IPS-18a (cell line): ENCODE measurements around the gene ATG7.
"Not testable (repeated sequence)": the region's sequence is repeated elsewhere in the genome, so short reads cannot be mapped to it uniquely, and the experiment has no call there.

ENCODE experiments used
- H3K27ac ChIP-seq: one replicate; pipeline ENCODE4 v1.5.1; 2013; ENCODE audit warnings: low read length
- H3K27me3 ChIP-seq: one replicate; pipeline ENCODE4 v1.6.1; 2013; ENCODE audit warnings: mild to moderate bottlenecking, low read length; ENCODE audit not compliant: control insufficient read depth, insufficient read depth
- H3K36me3 ChIP-seq: one replicate; pipeline ENCODE4 v1.6.1; 2013; ENCODE audit warnings: low read depth, low read length; ENCODE audit not compliant: control insufficient read depth
- H3K4me1 ChIP-seq: one replicate; pipeline ENCODE4 v1.6.1; 2013; ENCODE audit warnings: low read depth, low read length; ENCODE audit not compliant: control insufficient read depth
- H3K4me3 ChIP-seq: one replicate; pipeline ENCODE4 v1.5.1; 2013; ENCODE audit warnings: low read length
- H3K9ac ChIP-seq: one replicate; pipeline ENCODE4 v1.6.1; 2013; ENCODE audit warnings: mild to moderate bottlenecking, low read length, moderate library complexity
- H3K9me3 ChIP-seq: one replicate; pipeline ENCODE4 v1.6.1; 2013; ENCODE audit warnings: low read depth, low read length; ENCODE audit not compliant: control insufficient read depth

ATG7 gene

DNA sequence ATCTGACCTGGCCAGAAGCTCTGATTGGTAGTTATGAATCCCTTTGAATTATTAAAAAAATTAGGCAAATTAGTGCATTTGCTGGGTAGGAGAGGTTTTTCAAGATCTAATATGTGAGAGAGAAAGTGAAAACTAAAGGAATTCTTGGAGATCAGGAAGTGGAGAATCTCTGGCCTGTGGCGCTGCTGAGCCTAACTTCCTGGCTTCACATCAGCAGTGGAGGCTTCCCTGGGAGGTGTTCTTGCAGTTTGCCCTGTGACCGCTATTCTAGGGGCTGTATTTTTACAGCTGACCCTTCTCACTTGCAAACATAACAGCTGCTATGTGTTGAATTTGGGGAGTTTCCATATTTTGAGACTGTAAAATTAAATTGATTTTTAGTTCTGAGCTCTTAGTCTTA, 166.4 kb downstream of the ATG7 start:
- Histone ChIP-seq H3K4me3 (no peak overlapping the region), H3K27me3 (no peaks in the 10 kb centered on the region), H3K4me1 (no peaks in the 10 kb centered on the region), H3K27ac (no peak overlapping the region), H3K9ac (no peak overlapping the region), H3K36me3 (no peaks in the 10 kb centered on the region), H3K9me3 (no peaks in the 10 kb centered on the region)

DNA sequence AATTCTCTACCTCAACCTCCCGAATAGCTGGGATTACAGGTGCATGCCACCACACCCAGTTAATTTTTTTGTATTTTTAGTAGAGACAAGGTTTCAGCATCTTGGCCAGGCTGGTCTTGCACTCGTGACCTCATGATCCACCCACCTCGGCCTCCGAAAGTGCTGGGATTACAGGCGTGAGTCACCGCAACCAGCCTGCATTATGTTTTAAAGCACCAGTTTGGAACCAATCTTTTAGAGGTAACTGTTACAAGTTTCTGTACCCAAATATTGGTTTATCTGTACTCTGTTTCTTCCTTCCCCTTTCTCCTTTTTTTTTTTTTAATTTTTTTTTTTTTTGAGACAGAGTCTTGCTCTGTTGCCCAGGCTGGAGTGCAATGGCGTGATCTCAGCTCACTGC, 169.1 kb downstream of the ATG7 start:
- not testable (repeated sequence) for H3K4me1 ChIP-seq, H3K9me3 ChIP-seq, H3K27me3 ChIP-seq, H3K36me3 ChIP-seq, H3K9ac ChIP-seq, H3K4me3 ChIP-seq, H3K27ac ChIP-seq

DNA sequence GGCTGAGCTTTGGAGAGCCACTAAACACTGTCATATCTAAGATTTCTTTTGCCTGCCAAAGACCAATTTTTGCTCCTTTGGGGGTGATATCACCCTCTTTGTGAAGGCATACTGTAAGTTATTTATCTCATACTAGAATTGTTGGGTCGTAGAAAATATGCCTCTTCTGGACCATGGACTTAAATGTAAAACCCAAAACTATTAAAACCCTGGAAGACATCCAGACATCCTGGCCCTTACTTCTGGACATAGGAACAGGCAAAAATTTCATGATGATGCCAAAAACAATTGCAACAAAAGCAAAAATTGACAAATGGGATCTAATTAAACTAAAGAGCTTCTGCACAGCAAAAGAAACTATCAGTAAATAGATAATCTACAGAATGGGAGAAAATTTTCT, 172.2 kb downstream of the ATG7 start:
- H3K36me3 ChIP-seq = no peaks in the 10 kb centered on the region
- H3K27ac ChIP-seq = no peak overlapping the region
- H3K4me1 ChIP-seq = no peaks in the 10 kb centered on the region
- H3K27me3 ChIP-seq = no peaks in the 10 kb centered on the region
- H3K9me3 ChIP-seq = no peaks in the 10 kb centered on the region
- no peak overlapping the region for H3K9ac ChIP-seq
- no peak overlapping the region for H3K4me3 ChIP-seq

DNA sequence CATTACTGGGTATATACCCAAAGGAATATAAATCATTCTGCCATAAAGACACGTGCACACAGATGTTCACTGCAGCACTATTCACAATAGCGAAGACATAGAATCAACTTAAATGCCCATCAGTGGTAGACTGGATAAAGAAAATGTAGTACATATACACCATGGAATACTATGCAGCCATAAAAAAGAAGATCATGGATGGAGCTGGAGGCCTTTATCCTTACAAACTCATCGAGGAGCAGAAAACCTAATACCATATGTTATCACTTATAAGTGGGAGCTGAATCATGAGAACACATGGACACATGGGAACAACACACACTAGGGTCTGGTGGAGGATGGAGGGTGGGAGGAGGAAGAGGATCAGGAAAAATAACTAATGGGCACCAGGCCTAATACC, 173.0 kb downstream of the ATG7 start:
- H3K4me3 ChIP-seq, H3K36me3 ChIP-seq, H3K9ac ChIP-seq, H3K4me1 ChIP-seq, H3K9me3 ChIP-seq, H3K27me3 ChIP-seq, H3K27ac ChIP-seq: not testable (repeated sequence)

DNA sequence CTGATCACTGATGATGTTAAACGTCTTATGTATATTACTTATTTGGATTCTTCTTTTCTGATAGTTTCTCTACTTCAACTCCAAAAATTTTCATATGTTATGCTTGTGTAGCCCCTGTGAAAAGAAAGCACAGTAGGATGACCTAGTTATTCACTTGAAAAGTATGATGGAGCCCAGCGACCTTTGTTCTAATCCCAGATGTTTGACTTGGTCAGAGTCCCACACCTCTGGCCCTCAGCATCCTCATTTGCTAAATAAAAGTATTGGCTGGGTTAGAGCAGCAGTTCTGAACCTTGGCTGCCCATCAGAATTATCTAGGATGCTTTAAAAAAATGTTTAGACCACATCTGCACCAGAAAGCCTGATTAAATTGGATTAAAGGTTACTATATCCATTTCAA, 173.7 kb downstream of the ATG7 start:
- no peaks in the 10 kb centered on the region for H3K36me3 ChIP-seq
- H3K9ac ChIP-seq = no peak overlapping the region
- no peak overlapping the region for H3K4me3 ChIP-seq
- H3K4me1 ChIP-seq = no peaks in the 10 kb centered on the region
- H3K27ac ChIP-seq = no peak overlapping the region
- no peaks in the 10 kb centered on the region for H3K27me3 ChIP-seq
- H3K9me3 ChIP-seq = no peaks in the 10 kb centered on the region

DNA sequence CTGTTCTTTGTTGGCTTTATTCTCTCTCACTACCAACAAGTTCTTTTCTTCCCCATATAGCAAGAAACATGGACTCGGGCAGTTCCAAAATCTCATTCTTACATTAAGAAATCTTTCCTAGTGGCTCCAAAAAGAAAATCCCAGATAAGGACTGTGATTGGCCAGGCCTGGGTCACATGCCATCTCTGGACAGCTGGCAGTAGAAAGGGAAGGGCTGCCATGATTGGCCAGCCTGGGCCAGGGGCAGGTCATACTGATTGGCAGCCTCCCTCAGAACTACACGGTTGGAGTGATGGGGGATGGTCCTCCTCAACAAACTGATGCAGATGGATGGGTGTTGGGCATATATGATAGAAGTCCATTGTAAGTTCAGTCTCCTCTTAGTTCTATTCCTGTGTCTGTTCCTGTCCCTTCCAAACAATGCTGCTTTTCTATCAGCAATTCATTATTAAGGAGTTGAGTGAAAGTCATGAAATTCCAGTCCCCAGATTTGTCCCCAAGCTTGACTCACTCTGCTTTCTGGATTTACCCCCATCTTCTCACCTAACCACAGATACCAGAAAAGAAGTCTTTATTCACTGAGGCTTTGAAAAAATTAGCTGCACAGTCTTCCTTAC, 175.5 kb downstream of the ATG7 start:
- H3K27ac ChIP-seq = no peak overlapping the region
- no peaks in the 10 kb centered on the region for H3K36me3 ChIP-seq
- no peaks in the 10 kb centered on the region for H3K27me3 ChIP-seq

DNA sequence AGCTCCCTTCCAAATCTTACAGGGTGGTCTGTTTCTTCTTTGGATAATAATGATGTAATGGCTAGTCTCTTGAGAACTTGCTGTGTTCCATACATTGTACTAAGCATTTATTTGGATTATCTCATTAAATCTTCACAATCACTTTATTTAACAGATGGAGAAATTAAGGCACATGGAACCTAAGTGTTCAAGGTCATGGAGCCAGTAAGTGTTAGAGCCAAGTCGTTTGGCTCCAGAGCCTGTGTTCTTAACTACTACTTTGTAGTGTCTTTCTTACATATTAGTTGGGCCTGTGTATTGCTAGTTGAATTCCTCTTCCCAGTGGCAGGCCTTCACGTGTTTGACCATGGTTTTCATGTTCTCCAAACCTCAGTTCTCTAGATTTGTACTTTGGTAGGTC, 177.8 kb downstream of the ATG7 start:
- no peak overlapping the region for H3K4me3 ChIP-seq
- no peaks in the 10 kb centered on the region for H3K27me3 ChIP-seq
- no peaks in the 10 kb centered on the region for H3K36me3 ChIP-seq
- H3K27ac ChIP-seq = no peak overlapping the region
- H3K9me3 ChIP-seq = no peaks in the 10 kb centered on the region
- H3K9ac ChIP-seq = no peak overlapping the region
- H3K4me1 ChIP-seq = no peaks in the 10 kb centered on the region

More for the DNA sequence above, 175.5 kb downstream of the ATG7 start:
- H3K4me1 ChIP-seq = no peaks in the 10 kb centered on the region
- H3K9ac ChIP-seq = no peak overlapping the region
- H3K4me3 ChIP-seq = no peak overlapping the region
- H3K9me3 ChIP-seq = no peaks in the 10 kb centered on the region

DNA sequence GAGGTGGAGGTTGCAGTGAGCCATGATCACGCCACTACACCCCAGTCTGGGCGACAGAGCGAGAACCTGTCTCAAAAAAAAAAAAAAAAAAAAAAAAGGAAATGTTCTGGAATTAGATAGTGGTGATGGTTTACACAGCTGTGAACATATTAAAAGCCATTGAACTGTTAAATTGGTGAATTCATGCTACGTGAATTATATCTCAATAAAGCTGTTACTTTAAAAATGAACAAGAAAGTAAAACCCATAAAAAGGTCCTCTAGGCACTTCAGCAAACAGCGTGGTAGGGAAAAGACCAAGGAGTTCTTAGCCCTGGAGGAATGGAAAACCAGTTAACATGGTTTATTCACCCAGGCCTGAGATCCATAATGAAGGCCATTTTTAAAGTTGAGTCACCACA, 180.1 kb downstream of the ATG7 start:
- Histone ChIP-seq H3K9ac (no peak overlapping the region), H3K27me3 (no peaks in the 10 kb centered on the region), H3K4me1 (no peaks in the 10 kb centered on the region), H3K4me3 (no peak overlapping the region), H3K36me3 (no peaks in the 10 kb centered on the region), H3K9me3 (no peaks in the 10 kb centered on the region), H3K27ac (no peak overlapping the region)

DNA sequence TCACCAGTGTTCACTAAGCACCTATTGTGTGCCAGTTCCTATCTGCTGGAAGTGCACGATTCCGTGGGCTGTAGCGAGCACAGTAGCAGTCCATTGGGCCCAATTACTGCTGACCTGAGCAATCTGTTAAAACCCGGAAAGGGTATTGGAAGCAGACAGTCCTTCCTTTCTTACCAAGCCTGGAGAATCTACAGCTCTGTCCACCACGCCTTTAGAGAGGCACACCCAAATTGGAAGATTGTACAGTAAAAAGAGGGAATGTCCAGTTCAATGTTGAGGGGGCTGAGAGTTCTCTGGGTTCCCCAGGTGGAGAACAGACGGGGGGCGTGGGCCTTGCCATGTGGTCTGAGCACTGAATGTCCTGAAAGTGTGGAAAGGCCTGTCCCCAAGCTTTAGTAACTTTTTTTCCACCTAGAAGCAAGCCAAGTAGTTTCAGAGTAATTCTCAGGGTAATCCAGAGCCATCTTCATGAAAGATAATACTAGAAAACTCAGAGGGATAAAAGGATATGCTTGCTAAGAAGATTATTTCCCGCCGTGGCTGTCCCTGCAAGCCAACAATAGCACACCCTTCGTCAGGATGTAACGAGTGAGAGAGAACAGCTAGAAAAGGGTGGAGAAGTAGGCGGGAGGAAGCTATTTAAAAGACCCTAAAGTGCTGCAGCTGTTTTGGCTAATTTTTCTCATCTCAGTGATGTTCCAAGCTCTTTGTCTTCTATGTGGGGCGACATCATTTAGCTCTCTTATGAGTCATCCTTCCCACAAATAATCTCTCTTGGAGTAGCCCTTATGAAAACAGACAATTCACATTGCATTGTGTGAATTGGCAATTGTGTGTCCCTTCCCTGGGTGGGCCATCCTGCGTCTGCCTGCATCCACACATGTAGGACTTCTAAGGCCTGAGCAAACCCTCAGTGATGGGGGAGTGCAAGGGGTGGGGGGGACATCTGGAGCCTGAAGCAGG, 181.0 kb downstream of the ATG7 start:
- no peaks in the 10 kb centered on the region for H3K27me3 ChIP-seq
- no peak overlapping the region for H3K27ac ChIP-seq
- no peak overlapping the region for H3K4me3 ChIP-seq
- H3K9me3 ChIP-seq = no peaks in the 10 kb centered on the region
- no peaks in the 10 kb centered on the region for H3K36me3 ChIP-seq
- H3K9ac ChIP-seq = no peak overlapping the region
- no peaks in the 10 kb centered on the region for H3K4me1 ChIP-seq

DNA sequence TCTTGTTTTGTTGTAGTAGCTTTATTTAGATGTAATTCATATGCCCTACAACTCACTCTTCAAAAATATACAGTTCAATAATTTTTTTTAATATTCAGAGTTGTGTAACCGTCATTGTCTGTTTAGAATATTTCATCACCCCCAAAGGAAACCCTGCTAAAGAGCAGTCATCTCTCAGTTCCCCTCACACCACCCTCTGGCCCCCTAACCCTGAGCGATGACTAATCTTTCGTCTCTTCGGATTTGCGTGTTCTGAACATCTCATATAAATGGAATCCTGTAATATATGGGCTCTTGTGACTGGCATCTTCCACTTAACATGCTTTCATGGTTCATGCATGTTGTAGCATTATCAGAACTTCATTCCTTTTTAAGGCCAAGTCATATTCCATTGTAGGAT, 183.8 kb downstream of the ATG7 start:
- no peak overlapping the region for H3K4me3 ChIP-seq
- H3K9me3 ChIP-seq = no peaks in the 10 kb centered on the region

DNA sequence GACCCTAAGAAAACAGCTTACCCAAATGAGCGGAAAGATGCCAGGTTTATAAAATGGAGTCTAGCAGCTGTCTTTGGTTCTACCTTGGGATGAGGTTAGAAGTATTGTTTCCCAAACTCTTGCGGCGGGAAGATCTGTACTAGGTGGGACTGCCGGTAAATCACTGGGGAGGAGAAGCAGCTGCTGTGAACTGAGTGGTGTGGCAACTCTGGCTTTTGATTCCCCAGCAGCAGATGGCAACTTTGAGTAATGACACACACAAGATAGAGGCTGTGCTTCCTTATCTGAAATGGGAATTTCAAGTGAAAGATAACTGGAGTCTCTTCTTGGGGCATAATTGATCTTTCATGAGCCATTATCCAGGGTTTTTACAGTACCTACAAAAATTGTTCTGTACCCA, 184.9 kb downstream of the ATG7 start:
- Histone ChIP-seq H3K4me1 (no peaks in the 10 kb centered on the region), H3K27me3 (no peaks in the 10 kb centered on the region), H3K36me3 (no peaks in the 10 kb centered on the region), H3K4me3 (no peak overlapping the region), H3K27ac (no peak overlapping the region), H3K9ac (no peak overlapping the region), H3K9me3 (no peaks in the 10 kb centered on the region)

More for the DNA sequence above, 183.8 kb downstream of the ATG7 start:
- H3K27me3 ChIP-seq = no peaks in the 10 kb centered on the region
- H3K27ac ChIP-seq = no peak overlapping the region
- no peaks in the 10 kb centered on the region for H3K4me1 ChIP-seq
- no peak overlapping the region for H3K9ac ChIP-seq
- H3K36me3 ChIP-seq = no peaks in the 10 kb centered on the region
